HuH-7 (cell line): Measurements from ENCODE around the gene SLX4IP.

Experiments used
- DNase-seq: peaks from one replicate; pipeline ENCODE4 v3.0.0; 2011; ENCODE audit warnings: low spot score

SLX4IP gene

GRCh38 chr20:10635476-10636208 lies 200.5 kb downstream of the SLX4IP start:
- no peak for DNase-seq

DNA sequence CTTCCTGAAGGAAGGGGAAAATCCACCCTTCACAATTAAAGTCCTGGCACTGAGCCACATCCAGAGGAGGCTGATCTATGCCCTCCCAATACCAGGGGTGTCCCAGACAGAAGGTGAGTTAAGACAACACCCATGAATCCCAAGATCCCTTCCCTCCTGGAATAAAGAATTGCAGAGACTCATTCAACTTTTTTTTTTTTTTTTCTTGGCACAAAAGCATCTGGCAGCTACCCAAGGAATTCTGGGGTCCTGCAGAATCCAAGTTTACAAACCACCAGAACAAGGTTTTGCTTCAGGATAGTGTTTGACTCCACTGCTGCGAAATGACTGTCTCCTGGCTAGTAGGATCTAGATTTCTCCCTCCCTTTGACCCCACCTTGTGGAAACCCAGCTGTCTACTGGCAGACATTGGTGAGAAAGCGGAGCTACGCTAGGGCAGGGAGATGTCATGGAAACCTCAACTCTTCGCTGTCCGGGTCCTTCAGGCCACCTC lies 201.3 kb downstream of the SLX4IP start:
- DNase-seq: no peak

- no peak for DNase-seq
Observed at GRCh38 chr20:10637031-10637559, 202.0 kb downstream of the SLX4IP start.

DNA sequence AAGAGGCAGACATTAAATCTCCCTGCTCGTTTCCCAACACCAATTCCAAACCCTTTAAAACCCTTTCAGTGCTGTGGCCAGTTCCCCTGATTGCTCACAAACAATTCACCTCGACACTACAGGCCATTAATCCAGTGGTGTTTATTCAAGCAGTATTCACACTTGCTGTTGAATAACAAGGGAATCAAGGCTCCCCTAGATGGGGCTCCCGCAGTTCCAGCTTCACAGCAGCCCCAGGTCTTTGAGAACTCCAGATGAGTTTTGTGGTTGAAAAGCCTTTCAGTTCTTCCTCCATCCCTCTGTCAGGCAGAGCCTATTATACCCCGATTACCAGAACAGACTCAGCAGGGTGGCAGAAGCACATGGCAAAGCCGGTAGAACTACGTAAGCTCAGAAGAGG lies 202.5 kb downstream of the SLX4IP start:
- no peak for DNase-seq

- DNase-seq: no peak
Observed at GRCh38 chr20:10639077-10639736, 204.1 kb downstream of the SLX4IP start.

DNA sequence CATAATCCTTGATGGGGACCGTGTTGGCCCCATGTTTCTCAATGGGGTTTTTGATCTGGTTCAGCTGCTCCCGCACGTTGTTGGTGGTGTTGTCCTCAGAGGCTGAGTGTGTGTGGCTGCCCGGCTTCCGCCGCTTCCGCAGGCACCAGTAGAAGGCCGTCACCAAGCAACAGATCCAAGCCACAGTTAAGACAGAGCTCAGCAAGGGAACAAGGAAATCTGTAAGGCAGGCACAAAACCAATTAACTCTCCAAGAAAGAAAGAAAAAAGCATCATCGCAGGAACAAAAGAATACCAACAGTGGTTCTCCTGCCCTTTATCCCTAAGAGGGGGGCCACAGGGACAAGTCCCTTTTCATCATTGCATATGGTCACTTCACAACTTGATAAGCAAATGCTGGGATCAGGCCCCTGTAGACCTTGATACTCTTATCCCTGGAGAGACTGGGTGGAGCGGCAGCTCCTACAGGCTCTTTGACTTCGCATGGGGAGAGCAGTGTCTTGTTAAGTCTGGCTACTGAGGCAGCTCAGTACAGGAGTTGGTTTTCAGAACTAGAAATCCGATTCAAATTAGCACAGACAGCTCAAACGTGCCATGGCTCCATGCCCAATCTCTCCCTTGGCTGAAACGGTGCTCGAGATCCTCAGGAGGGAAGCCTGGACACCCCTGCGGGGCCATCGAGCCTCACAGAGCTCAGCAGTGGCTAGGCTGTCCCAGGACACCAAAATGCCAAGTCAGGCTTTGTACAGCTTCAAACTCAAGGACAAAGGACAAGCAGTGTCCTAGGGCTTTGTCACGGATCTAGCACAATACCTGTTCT lies 204.8 kb downstream of the SLX4IP start:
- no peak for DNase-seq

GRCh38 chr20:10640897-10641296 lies 205.8 kb downstream of the SLX4IP start:
- no peak for DNase-seq

DNA sequence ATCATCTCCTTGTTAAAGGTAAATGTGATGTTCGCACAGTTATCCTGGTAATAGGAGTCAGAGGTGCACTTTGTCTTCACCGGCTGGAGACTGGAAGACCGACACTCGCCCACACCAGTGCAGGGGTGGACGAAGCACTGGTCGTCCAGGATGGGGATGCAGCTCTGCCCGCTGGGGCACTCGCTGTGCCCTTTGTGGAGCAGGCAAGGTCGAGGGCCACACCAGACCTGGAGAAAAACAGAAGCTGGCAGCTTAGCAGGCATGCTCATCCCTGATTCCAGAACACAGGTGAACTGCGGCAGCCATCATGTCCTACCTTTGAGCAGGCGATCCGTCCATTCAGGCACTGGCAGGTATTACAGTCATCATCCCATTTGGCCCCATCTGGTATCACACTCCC lies 206.4 kb downstream of the SLX4IP start:
- DNase-seq: no peak

DNA sequence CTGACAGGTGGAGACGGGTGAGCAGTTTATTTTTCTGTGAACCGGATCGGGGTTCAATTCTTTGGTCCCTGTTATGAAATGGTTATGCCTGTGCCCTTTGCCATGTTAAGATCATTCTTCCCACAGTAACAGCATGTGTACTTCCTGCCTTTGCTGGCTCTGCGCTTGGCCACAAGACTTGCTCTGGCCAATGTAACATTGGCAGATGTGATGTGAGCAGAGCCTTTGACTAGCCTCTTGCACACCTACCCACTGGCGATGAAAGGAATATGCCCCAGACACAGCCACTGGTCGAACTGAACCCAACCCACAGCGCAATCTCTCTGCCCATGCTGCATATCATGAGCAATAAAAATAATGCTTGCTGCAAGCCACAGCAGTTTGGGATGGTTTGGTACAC lies 206.8 kb downstream of the SLX4IP start:
- DNase-seq: no peak

DNA sequence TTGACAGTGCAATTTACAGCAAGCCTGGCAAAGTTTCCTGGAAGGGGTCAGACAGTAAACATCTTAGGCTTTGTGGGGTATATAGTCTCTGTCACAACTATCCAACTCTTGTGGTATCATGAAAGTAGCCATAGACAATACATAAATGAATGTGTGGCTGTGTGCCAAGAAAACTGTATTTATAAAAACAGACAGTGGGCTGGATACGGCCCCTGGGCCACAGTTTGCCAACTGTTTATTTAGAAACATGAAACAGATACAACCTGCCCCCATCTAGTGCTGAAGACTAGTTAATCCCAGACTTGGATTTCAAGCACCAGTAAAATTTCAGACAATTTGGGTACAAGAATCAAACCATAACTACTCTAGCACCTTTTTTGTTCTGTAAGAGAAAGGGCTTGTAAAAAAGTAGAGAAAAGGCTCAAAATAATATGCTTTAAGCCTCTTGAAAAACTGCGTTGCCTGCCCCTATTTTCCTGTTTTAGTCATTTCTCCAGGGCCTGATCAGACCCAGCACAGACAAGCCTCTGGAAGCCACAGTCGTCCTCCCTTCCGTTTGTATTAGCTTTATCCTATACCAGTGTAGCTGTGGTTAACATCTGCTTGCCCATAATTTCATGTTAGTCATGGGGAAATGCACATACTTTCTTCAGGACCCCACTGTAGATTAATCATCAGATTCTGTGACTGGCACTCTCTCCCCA lies 207.9 kb downstream of the SLX4IP start:
- no peak for DNase-seq

- DNase-seq: no peak
Observed at GRCh38 chr20:10643560-10643873, 208.4 kb downstream of the SLX4IP start.

- no peak for DNase-seq
Observed at GRCh38 chr20:10644458-10645204, 209.5 kb downstream of the SLX4IP start.

- DNase-seq: no peak
Observed at GRCh38 chr20:10645205-10645570, 210.1 kb downstream of the SLX4IP start.

- no peak for DNase-seq
Observed at GRCh38 chr20:10646006-10646405, 210.9 kb downstream of the SLX4IP start.

DNA sequence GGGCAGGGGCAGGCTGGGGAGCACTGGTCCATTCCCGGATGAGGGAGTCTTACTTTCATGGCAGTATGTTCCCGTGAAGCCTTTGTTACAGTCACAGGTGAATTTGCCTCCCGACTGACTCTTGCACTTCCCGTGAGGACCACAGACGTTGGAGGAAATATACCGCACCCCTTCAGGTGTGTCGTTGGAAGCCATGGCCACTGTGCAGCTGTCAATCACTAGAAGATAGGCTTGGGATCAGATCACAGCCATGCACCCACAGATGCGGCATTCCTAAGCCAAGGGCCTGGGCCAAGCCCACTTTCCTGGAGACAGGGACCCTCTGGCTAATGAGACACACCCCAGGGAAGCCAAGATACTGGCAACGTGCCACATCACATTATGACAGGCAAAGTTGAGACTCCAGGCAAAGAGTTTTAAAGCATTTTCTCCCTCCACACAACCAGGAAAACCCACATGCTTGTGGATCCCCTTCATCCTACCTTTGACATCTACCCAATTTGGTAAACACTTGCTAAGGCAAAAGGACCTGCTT lies 211.8 kb downstream of the SLX4IP start:
- no peak for DNase-seq

DNA sequence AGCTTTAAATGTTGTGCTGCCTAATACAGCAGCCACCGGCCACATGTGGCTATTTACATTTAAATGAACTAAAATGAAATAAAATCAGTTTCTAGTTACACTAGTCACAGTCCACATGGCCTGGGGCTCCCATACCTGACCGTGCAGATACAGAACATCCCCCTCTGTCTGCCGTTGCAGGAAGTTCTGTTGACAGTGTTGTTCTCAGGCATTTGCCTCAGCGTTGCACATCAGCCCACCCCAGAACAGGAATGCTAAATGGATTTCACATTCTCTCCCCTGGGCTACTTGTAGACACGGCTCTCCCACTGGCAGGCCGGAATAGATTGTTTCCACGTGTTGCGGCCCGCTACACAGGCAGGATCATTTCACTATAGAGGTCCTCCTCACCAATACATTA lies 212.4 kb downstream of the SLX4IP start:
- DNase-seq: peak; percentile 52

- no peak for DNase-seq
Observed at GRCh38 chr20:10647909-10648308, 212.8 kb downstream of the SLX4IP start.

DNA sequence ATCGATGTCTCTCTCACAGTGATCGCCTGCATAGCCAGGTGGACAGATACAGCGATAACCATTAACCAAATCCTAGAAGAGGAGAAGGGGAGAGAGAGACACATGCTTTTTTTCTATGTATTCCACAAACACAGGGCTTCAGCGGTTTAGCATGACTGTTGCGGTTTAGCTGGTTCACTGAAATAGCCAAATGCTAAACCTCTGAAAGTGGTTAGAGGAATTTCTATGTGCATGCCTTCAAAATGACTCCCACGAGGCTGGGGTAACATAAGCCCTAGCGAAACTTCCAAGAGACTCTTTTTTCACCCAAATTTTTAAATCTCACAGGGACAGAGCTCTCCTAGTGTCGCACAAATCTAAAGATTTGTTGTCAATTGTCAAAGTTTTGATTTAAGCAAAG lies 213.5 kb downstream of the SLX4IP start:
- DNase-seq: no peak

DNA sequence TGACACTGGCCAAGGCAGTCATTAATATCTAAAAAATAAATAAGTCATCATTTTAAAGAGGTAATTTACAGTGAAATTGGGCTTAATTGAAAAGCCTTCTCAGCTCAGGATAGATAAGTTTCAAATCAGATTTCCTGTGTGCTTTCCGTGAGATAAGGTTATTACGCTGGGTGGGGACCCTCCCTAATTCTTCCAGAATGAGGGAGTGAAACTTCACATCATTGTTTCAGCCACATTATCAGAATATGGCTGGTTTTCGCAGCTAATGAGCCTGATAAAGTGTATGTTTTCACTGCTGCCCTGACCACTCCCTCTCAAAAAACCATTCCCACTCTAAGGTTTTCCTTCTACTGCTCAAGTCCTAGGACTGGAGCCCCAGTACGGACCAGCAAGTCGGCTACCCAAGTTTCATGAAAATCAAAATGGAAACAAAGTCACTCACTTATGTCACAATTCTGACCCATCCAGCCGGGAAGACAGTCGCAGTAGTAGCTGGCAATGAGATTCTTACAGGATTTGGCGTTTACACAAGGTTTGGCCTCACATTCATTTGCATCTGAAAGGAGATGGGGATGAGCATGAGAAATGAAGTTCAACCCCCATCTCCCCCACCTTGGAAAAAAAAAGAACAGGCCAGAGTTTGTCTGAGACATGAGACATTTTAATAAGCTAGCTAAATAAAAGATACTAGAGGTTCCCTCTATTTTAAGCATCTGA lies 214.1 kb downstream of the SLX4IP start:
- no peak for DNase-seq

GRCh38 chr20:10649797-10650160 lies 214.7 kb downstream of the SLX4IP start:
- no peak for DNase-seq
